Measurements from ENCODE around the gene WDR70. TPM values are rescaled to one million over a fixed set of nuclear protein-coding genes. Genes with fewer than 3 reads are reported as not detected.

WDR70 gene
- total and polyA plus RNA-seq, 3 donors from 2014 or later = 25.3 to 27.6 (median 25.5) TPM

- TF ChIP-seq CTCF (IDR thresholded peaks at IDR 0.05) (no peak), POLR2A (IDR thresholded peaks at IDR 0.05) (no peak)
- no peak overlapping the region for H3K4me3 ChIP-seq
- no peaks in the 10 kb centered on the region for H3K36me3 ChIP-seq (ENCODE audit: low read depth, missing control alignments)
- no peak for DNase-seq
- no peaks in the 10 kb centered on the region for H3K27me3 ChIP-seq
- H3K9me3 ChIP-seq = no peaks in the 10 kb centered on the region
- intact Hi-C loops (cut with DNase I; ENCODE audit: low total_unique reads) = no loop called here
- WGBS, 2 donors = 95% methylated on average over 8 of the region's 8 CpGs
- H3K4me1 ChIP-seq = no peaks in the 10 kb centered on the region
- no peak overlapping the region for H3K27ac ChIP-seq
Observed at GRCh38 chr5:37724395-37725125, 345.4 kb downstream of the WDR70 start.

GRCh38 chr5:37725185-37725584 is 346.1 kb downstream of the WDR70 start:
- Histone ChIP-seq H3K4me3 (no peak overlapping the region), H3K4me1 (no peaks in the 10 kb centered on the region), H3K27me3 (no peaks in the 10 kb centered on the region), H3K27ac (no peak overlapping the region), H3K36me3 (ENCODE audit: low read depth, missing control alignments) (no peaks in the 10 kb centered on the region), H3K9me3 (no peaks in the 10 kb centered on the region)
- DNase-seq = no peak
- intact Hi-C loops (cut with DNase I; ENCODE audit: low total_unique reads) = no loop called here
- TF ChIP-seq CTCF (IDR thresholded peaks at IDR 0.05) = no peak
- TF ChIP-seq POLR2A (IDR thresholded peaks at IDR 0.05) = no peak
- WGBS, 2 donors = 86 to 92% methylated on average over 2 of the region's 2 CpGs

DNA sequence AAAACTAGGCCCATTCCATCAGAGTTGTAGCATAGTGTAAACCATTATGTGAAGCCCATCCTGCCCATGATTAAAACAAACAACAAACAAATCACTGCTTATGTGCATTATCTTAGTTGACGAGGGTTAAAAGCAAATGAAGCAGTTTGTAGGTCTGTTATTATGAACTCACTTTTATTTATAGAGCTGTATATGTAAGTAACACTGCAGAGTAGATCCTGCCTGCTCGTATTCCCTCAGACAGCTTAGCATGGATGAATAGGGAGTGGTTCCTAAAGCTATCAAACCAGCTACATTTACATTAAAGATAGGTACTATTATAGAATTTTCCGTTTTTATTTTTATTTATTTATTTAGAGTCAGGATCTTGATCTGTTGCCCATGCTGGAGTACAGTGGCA is 348.1 kb downstream of the WDR70 start:
- Histone ChIP-seq H3K36me3 (ENCODE audit: low read depth, missing control alignments) (no peaks in the 10 kb centered on the region), H3K9me3 (no peaks in the 10 kb centered on the region), H3K27me3 (no peaks in the 10 kb centered on the region), H3K27ac (no peak overlapping the region), H3K4me3 (no peak overlapping the region), H3K4me1 (no peaks in the 10 kb centered on the region)
- 93 to 95% methylated on average over 3 of the region's 3 CpGs for WGBS, 2 donors
- TF ChIP-seq POLR2A (IDR thresholded peaks at IDR 0.05) = no peak
- TF ChIP-seq CTCF (IDR thresholded peaks at IDR 0.05) = no peak
- no peak for DNase-seq
- intact Hi-C loops (cut with DNase I; ENCODE audit: low total_unique reads) = no loop called here

DNA sequence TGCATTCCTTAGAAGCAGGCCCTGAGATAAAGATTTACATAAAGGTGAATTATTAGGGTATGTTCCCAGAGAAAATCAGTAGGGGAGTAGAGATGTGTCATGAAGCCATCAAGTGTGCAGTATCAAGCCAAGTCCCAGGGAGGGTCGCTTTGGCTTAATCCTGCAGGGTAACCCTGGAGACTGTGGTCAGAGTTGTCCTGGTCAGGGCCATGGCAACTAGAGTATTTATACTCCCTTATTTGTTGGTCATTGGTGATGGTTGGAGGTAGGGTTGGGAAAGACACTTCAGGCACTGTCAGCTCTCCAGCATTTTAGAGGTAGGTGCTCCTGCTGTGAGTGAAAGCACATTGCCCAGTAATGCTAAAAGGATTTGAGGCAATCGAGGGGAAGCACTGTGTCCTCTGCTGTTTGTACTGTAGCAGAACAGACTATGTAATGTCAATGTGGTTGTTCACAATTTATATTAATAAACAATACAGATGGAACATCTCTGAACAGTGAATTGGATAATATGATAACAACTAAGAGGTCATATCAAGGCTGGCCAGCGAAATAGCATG is 351.9 kb downstream of the WDR70 start:
- Histone ChIP-seq H3K27ac (no peak overlapping the region), H3K36me3 (ENCODE audit: low read depth, missing control alignments) (no peaks in the 10 kb centered on the region), H3K4me3 (no peak overlapping the region), H3K4me1 (no peaks in the 10 kb centered on the region), H3K27me3 (no peaks in the 10 kb centered on the region), H3K9me3 (no peaks in the 10 kb centered on the region)
- TF ChIP-seq CTCF (IDR thresholded peaks at IDR 0.05) = no peak
- no peak for TF ChIP-seq POLR2A (IDR thresholded peaks at IDR 0.05)
- WGBS, 2 donors = 89 to 97% methylated on average over 3 of the region's 3 CpGs
- intact Hi-C loops (cut with DNase I; ENCODE audit: low total_unique reads) = no loop called here
- no peak for DNase-seq

DNA sequence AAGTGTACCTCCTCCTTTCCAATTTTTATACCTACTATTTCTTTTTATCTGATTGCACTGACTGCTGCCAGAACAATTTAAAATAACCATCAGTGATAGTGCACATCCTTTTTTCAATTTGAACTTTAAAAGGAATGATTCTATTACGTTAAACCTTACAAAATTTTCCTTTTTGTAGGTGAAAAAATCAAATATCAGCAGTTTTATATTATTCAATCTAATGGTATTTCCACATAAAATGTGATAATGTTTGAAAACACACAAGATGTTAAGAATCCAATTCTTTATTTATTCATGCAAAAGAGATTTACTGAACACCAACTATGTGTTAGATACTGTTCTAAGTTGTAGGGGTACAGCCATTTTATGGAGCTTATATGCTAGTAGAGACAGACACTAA is 355.0 kb downstream of the WDR70 start:
- TF ChIP-seq CTCF (IDR thresholded peaks at IDR 0.05) = no peak
- no peak for TF ChIP-seq POLR2A (IDR thresholded peaks at IDR 0.05)
- Histone ChIP-seq H3K9me3 (no peaks in the 10 kb centered on the region), H3K36me3 (ENCODE audit: low read depth, missing control alignments) (no peaks in the 10 kb centered on the region), H3K27me3 (no peaks in the 10 kb centered on the region), H3K4me1 (peaks cover 3% of the 10 kb centered on the region), H3K4me3 (no peak overlapping the region), H3K27ac (no peak overlapping the region)
- DNase-seq = no peak
- 0% methylated on average over 1 of the region's 1 CpG for WGBS, 2 donors
- intact Hi-C loops (cut with DNase I; ENCODE audit: low total_unique reads) = no loop called here
